Stimulated activated CD8-positive, alpha-beta memory T cell treated with anti-CD3 and anti-CD28 coated beads, Interleukin-7, amount 100 ng/mL, for 1 hour (primary cell): ENCODE results near the gene PRKCZ.
"Not testable (repeated sequence)": the region's sequence is repeated elsewhere in the genome, so short reads cannot be mapped to it uniquely, and the experiment has no call there.

Source experiments
- DNase-seq, 2 donors: peaks; one replicate each; pipeline ENCODE4 v3.0.0-alpha.2; 2020; ENCODE audit warnings: low read depth in 2 of 2

PRKCZ gene

GRCh38 chr1:2084306-2084705 is 34.1 kb downstream of the PRKCZ start:
- no peak for DNase-seq

GRCh38 chr1:2085080-2085479 is 34.9 kb downstream of the PRKCZ start:
- DNase-seq, result no peak

GRCh38 chr1:2086446-2087078 is 36.4 kb downstream of the PRKCZ start:
- DNase-seq, result no peak

- DNase-seq, result no peak
Observed at GRCh38 chr1:2087766-2088165, 37.6 kb downstream of the PRKCZ start.

- DNase-seq, result no peak
Observed at GRCh38 chr1:2088458-2088857, 38.2 kb downstream of the PRKCZ start.

- no peak for DNase-seq
Observed at GRCh38 chr1:2089051-2089450, 38.8 kb downstream of the PRKCZ start.

GRCh38 chr1:2090216-2090890 is 40.1 kb downstream of the PRKCZ start:
- DNase-seq, result no peak

GRCh38 chr1:2091611-2092604 is 41.7 kb downstream of the PRKCZ start:
- DNase-seq, result peak in 1 of 2 donors; percentile 17

GRCh38 chr1:2093055-2093454 is 42.8 kb downstream of the PRKCZ start:
- DNase-seq, result no peak

GRCh38 chr1:2093636-2094035 is 43.4 kb downstream of the PRKCZ start:
- DNase-seq, result no peak

GRCh38 chr1:2094269-2095158 is 44.3 kb downstream of the PRKCZ start:
- DNase-seq, result not testable (repeated sequence)

- DNase-seq, result no peak
Observed at GRCh38 chr1:2095394-2095793, 45.2 kb downstream of the PRKCZ start.

GRCh38 chr1:2095981-2096736 is 45.9 kb downstream of the PRKCZ start:
- DNase-seq, result no peak

- DNase-seq, result no peak
Observed at GRCh38 chr1:2097386-2098300, 47.4 kb downstream of the PRKCZ start.

- no peak for DNase-seq
Observed at GRCh38 chr1:2098301-2098698, 48.1 kb downstream of the PRKCZ start.

GRCh38 chr1:2098839-2099785 is 48.9 kb downstream of the PRKCZ start:
- no peak for DNase-seq

- DNase-seq, result no peak
Observed at GRCh38 chr1:2099886-2100779, 49.9 kb downstream of the PRKCZ start.

GRCh38 chr1:2100780-2101108 is 50.5 kb downstream of the PRKCZ start:
- DNase-seq, result no peak
